ENCODE data around the gene CNIH2.
A peak's percentile ranks its signal among the peaks of the same experiment; 100 is the strongest.
"Not testable (repeated sequence)": the region's sequence is repeated elsewhere in the genome, so short reads cannot be mapped to it uniquely, and the experiment has no call there.

CNIH2 gene

DNA sequence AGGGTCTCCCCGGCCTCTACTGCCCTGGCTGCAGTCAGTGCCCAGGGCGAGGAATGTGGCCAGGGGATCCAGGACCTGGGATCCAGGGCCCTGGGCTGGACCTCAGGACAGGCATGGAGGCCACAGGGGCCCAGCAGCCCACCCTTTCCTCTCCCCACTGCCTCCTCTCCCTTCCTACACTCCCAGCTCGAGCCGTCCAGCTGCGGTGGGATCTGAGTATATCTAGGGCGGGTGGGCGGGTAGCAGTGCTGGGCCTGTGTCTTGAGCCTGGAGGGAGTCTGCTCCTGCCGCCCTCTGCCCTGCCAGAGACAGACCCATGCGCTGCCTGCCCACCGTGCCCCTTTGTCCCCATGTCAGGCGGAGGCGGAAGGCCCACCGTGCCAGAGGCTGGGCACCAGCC, 1.4 kb upstream of the CNIH2 start:
- DNase-seq (ENCODE audit: low read depth in 2 of 2), result not testable (repeated sequence)

GRCh38 chr11:66277064-66277463, 911 bp upstream of the CNIH2 start:
- DNase-seq (ENCODE audit: low read depth in 2 of 2), result not testable (repeated sequence)

- DNase-seq (ENCODE audit: low read depth in 2 of 2), result no peak
Measured at GRCh38 chr11:66278363-66279091, 552 bp downstream of the CNIH2 start.

DNA sequence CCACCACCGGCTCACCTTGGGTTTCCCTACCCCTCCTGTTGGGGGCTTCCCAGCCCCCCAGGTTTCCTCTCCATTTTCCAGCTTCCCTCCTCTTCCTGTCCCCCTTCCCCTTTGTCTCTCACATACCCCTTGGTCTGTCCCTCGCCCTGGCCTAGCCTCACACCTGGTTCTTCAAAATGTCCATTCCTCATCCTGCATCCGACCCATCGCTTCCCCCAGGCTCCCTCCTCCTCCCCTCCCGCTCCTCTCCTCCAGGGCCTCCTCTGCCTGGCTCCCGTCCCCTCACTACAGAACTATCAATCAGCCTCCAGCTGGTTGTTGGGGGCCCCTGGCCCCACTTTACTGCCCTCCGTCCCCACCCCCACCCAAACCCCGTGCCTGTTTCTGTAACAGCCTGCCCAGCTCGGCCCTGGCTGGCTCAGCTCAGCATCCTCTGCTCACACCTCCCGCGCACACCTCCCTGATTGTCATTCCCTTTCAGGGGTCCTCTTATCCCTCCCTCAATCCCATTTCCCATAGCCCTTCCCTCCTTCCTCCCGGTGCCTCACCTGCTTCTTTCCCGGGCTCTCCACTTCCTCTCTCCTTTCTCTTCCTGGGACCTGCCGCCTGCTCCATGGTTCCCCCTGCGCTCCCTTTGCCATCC, 1.2 kb downstream of the CNIH2 start:
- DNase-seq (ENCODE audit: low read depth in 2 of 2), result no peak

DNA sequence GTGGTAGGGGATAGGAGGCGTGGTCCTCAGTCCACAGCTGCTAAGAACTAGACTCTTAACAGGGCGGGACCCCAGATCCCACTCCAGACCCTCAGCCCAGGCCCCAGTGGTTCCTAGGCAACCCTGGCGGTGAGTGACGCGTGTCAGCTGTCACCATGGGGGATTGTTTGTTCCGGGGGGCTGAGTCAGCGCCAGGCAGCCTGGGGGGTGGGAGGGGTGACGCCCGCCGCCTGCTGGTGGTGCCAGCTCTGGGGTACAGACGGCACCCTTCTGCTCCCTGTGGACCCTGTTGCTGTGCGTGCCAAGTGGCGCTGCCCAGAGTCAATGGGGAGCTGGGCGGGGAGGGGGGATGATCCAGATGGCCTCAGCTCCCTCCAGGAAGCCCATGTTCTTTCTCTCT, 2.5 kb downstream of the CNIH2 start:
- DNase-seq (ENCODE audit: low read depth in 2 of 2), result no peak

DNA sequence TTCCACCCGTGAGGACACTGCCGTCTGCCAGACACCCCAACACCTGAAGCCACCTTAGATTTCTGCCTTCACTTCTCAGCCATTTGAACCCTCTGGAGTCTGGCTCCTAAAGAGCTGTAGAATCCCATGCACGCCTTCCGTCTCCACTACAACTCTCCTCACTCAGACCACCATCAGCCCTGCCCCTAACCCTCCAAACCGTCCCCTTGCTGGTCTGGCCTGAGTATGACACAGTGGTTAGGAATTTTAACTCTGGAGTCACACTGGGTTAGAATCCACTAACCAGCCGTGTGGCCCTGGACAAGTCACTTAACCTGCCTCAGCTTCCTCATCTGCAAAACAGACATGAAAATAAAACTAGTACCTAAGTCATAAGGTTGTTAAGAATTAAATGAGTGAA, 3.0 kb downstream of the CNIH2 start:
- DNase-seq (ENCODE audit: low read depth in 2 of 2), result no peak

DNA sequence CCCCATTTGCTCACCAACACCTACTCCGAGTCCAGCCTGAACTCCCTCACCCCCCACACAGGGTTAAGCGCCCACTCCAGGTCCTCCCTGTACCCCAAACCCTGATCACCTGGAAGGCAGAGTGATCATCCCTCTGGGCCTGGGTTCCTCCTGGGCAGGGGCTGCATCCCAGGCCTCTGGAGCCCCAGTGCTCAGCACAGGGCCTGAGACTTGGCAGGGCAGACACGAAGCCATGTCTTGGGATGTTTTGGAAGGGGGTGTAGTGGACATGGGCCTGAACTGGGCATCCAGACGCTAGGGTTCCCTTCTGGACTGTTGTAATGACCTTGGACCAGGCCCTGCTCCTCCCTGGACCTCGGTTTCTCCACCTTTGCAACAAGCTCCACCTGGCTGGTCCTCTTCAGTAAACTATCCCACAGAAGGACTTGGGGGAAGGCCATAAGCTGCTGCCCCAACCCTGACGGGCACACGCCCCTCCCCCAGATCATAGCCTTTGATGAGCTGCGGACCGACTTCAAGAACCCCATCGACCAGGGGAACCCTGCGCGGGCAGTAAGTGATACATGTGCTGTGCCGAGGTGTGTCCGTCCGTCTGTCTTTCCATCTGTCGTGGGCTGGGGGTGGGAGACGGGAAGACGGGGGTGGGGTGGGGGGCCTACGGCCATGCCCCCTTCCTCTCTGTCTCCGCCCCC, 3.9 kb downstream of the CNIH2 start:
- no peak for DNase-seq (ENCODE audit: low read depth in 2 of 2)

GRCh38 chr11:66282468-66283455, 4.8 kb downstream of the CNIH2 start:
- peak; percentile 91 to 95 for DNase-seq (ENCODE audit: low read depth in 2 of 2)

DNA sequence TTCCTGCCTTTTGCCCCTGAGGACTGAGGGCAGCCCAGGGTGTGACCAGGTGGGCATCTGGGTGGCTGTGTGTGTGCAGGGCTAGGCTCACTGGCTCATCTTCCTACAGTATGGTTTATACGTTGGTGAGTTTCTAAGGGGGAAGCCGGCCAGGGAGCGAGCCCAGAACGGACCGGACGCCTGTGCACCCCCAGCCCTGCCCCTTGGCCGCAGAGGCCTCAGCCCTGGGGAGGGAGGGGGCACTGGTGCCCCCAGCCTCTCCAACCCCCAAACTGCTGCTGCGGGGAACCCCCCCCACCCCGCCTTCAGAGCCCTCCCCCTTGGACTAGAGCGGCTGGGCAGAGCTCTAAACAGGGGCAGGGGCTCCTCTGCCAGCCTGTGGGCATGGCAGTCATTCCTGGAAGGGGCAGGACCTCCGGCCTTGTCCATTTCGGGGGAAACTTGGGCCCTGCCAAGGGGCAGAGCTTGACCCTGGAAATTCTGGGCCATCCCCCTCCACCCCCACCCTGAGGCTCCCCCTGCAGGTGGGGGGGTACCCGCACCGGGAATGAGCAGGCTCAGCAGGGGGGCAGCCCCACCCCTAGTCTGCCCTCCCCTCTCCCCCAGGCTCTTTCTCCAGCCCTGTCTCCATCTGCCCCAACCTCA, 5.6 kb downstream of the CNIH2 start:
- no peak for DNase-seq (ENCODE audit: low read depth in 2 of 2)

DNA sequence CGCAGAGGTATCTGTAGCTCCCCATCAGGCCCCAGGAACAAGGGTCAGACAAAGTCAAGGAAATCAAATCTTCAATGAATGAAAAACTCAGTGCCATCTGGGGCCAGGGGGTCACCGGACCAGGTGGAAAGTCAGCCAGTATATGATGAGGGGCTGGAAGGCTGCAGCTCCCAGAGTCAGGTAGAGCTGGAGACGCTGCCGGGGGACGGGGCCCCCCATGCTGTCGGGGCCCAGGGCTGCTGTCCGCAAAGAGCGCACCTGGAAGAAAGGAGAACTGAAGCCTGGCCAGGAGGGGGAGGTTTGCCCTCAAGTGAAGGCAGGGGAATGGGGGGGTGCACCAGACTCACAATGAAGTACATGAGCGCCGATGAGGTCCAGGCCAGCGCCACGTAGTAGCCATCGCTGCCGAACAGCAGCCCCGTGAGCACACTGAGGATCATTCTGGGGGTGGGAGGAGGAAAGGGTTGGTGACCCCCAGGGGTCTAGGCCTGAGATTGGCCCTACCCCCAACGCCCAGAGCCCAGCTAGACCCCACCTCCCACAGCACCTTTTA, 6.6 kb downstream of the CNIH2 start:
- no peak for DNase-seq (ENCODE audit: low read depth in 2 of 2)

- no peak for DNase-seq (ENCODE audit: low read depth in 2 of 2)
Measured at GRCh38 chr11:66285250-66285947, 7.4 kb downstream of the CNIH2 start.

GRCh38 chr11:66286699-66287098, 8.7 kb downstream of the CNIH2 start:
- DNase-seq (ENCODE audit: low read depth in 2 of 2), result no peak

DNA sequence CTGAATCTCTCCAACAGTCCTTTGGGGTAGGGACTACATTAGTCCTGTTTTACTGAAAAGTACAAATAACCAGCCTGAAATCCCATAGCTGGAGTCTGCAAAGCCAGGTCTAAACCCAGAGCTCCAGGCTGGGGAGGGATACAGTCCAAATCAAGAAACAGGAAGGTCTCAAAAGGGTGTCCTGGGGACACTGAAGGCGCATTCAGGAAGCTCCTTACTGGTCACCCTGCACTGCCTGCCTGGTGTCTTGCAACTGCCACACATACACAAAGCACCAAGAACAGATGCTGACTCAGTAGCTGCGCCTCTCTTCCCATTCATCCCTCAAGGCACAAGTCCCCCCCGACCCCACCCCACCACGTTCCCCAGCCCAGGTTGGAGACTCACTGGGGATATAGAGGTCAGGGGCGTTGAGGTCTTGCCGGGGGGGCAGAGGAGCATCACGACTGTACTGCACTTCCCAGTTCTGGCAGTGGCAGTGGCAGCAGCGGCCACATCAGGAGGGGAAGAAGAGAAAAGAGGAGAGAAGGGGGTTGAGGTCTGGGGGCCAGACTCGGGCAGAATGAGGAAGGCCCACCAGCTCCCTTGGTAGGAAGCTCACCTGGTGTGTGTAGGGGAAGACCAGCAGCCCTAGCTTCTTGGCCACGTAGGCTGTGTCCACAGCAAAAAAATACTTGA, 9.4 kb downstream of the CNIH2 start:
- DNase-seq (ENCODE audit: low read depth in 2 of 2), result no peak

DNA sequence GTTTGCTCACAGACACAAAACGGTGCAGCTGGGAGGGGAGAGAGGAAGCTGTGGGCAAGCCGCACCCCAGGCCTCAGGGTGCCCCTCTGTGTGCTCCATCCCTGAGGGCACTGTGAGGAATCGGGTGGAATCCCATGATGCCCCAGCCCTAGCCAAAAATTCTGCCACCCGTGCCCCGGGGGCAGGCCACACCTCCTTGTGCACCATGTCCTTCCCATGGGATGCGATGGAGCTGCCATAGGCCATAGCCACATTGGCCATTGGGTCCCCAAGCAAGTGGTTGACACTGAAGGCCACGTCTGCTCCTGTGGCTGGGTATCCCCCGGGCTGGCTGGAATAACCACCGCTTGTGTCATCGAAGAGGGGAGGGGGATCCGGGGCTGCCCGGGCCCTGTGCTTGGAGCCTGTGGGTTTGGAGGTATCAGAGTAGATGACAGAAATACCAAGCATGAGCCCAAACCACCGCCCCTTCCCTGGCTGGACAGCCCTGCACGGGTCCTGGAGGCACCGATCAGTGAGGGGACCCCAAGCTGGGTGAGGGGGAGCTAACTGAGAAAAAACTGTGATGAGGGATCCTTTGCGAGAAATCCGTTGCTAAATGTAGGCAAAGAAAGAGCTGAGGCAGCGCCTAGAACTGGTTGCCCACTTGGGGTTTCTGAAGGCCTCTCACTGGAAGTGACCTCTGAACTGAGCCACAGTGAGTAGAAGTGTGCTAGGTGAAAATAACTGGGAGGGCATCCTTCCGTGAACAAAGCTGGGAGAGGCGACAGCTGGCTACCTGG, 10.1 kb downstream of the CNIH2 start:
- DNase-seq (ENCODE audit: low read depth in 2 of 2), result no peak

- peak; percentile 94 to 98 for DNase-seq (ENCODE audit: low read depth in 2 of 2)
Measured at GRCh38 chr11:66288671-66289547, 10.9 kb downstream of the CNIH2 start, which contains the start of gene YIF1A. Gene YIF1A (minus strand): TSS chr11:66289143. CDS start chr11:66288985, 158 bp downstream.

DNA sequence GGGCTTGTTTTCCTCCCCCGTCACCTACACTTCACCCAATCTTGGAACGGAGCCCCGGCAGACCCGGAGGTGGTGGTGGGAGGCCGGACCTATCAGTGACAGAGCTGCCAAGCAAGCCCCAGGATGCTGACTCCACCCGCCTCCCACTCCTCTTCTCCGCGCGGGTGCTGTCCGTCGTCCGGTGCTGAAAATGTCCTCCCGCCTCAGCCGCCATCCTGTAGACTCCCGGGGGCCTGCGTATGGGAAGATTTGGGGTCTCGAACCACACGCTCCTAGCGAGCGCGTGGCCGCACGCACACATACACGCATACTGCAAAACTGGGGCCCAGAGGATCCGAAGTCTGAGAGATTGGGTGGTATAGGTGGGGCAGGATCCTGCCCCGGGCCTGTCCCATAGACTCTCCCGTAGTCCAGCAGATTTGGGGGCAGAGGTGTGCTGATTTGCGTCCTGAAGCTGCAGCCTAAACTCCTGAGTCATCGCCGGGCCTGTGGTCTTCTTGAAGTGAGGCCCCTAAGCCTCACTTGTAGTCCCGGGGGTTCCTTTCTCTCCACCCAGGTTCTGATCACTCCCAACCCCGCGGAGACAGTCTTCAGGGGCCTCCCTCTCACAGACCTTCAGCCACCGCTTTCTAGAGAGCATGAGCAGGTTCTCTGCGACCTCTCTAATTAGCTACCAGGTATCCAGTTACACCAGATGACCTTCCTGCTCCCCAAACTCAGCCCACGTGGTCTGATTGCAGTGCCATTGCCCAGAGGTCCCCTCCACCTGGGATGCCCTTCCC, 11.8 kb downstream of the CNIH2 start:
- DNase-seq (ENCODE audit: low read depth in 2 of 2), result peak; percentile 62 to 65

GRCh38 chr11:66290330-66290621, 12.3 kb downstream of the CNIH2 start:
- DNase-seq (ENCODE audit: low read depth in 2 of 2), result no peak
